H1 (cell line): ENCODE measurements around the gene RAB11FIP3. TPM values are rescaled to one million over a fixed set of nuclear protein-coding genes. Genes with fewer than 3 reads are reported as not detected.

Source experiments
- ASH2L ChIP-seq: fragments of 200-600, 300-600 bp; sonication (generic); IDR thresholded peaks from one replicate; pipeline ENCODE4 v1.7.1; 2017; ENCODE audit warnings: low read length
- HDAC2 ChIP-seq, 2 experiments: fragments of 300-600 bp in 1 of 2; sonication (generic) in 1 of 2; IDR thresholded peaks; 2 replicates each; pipeline ENCODE4 v1.6.1; 2011 to 2012; ENCODE audit warnings: low read depth in 2 of 2, low read length in 2 of 2, mild to moderate bottlenecking in 2 of 2, moderate library complexity in 2 of 2, borderline replicate concordance in 1 of 2, inconsistent platforms in 1 of 2
- RBBP5 ChIP-seq: IDR thresholded peaks from 2 replicates; pipeline ENCODE4 v1.7.1; 2012; ENCODE audit warnings: low read depth, mild to moderate bottlenecking, inconsistent platforms, low read length, moderate library complexity, borderline replicate concordance
- SAP30 ChIP-seq: fragments of 300-600 bp; sonication (generic); IDR thresholded peaks from 2 replicates; pipeline ENCODE4 v1.7.1; 2012; ENCODE audit warnings: low read length, moderate library complexity, mild to moderate bottlenecking, inconsistent platforms; ENCODE audit not compliant: insufficient read depth, insufficient replicate concordance
- TAF1 ChIP-seq: IDR thresholded peaks from 2 replicates; pipeline ENCODE4 v1.6.1; 2011; ENCODE audit warnings: mild to moderate bottlenecking, low read depth, low read length
- polyA plus RNA-seq, 7 experiments: library from polyadenylated mRNA; depleted of rRNA in 3 of 7; stranded (reverse) in 5 of 7; unstranded in 2 of 7; fragments of >200 nt in 5 of 7; fragments of 200-250 nt in 2 of 7; gene quantifications; 1 replicate in 5 of 7; 2 replicates in 1 of 7; 4 replicates in 1 of 7; pipeline versions ENCODE4 v1.2.1 to v1.2.3, GENCODE V29; 2011 to 2013; ENCODE audit warnings: missing spikeins in 2 of 7, mixed read lengths in 2 of 7
- total RNA-seq: library from RNA; stranded (reverse); fragmentation: NEBNext Ultra II Directional; extraction: Animal tissue kit (Norgen Biotek cat#: 25700); gene quantifications from 2 replicates; pipeline ENCODE4 v1.2.1, GENCODE V29; 2021
- TF ChIP-seq, protein P1 (sequence below), 3 experiments: IDR thresholded peaks; 1 replicate in 2 of 3; 2 replicates in 1 of 3; pipeline versions ENCODE4 v1.5.1 to v1.6.1; 2011; ENCODE audit warnings: low read length in 3 of 3, mild to moderate bottlenecking in 3 of 3, inconsistent platforms in 2 of 3, low read depth in 1 of 3, moderate library complexity in 1 of 3; ENCODE audit not compliant: insufficient read depth in 1 of 3; ENCODE audit errors: control extremely low read depth in 1 of 3

RAB11FIP3 gene
- total and polyA plus RNA-seq, 2 of the 8 experiments (the other 6 are each of a cell fraction or from before 2014, with no cell fraction given) = 9.3 to 35.2 TPM

- TF ChIP-seq RBBP5 (peak; percentile 55; the same call in 1 of the 2 replicates), SAP30 (no peak), HDAC2 (IDR thresholded peaks at IDR 0.05; ENCODE audit: borderline replicate concordance in 1 of 2, low read depth in 2 of 2, low read length in 2 of 2) (no peak), ASH2L (no peak), TAF1 (peak; percentile 76)
- TF ChIP-seq, protein P1, sequence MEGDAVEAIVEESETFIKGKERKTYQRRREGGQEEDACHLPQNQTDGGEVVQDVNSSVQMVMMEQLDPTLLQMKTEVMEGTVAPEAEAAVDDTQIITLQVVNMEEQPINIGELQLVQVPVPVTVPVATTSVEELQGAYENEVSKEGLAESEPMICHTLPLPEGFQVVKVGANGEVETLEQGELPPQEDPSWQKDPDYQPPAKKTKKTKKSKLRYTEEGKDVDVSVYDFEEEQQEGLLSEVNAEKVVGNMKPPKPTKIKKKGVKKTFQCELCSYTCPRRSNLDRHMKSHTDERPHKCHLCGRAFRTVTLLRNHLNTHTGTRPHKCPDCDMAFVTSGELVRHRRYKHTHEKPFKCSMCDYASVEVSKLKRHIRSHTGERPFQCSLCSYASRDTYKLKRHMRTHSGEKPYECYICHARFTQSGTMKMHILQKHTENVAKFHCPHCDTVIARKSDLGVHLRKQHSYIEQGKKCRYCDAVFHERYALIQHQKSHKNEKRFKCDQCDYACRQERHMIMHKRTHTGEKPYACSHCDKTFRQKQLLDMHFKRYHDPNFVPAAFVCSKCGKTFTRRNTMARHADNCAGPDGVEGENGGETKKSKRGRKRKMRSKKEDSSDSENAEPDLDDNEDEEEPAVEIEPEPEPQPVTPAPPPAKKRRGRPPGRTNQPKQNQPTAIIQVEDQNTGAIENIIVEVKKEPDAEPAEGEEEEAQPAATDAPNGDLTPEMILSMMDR (IDR thresholded peaks at IDR 0.05; ENCODE audit: control extremely low read depth in 1 of 3, insufficient read depth in 1 of 3, low read depth in 1 of 3, low read length in 3 of 3) = peak; percentile 9 to 25 (median 12); a peak in 3 of 4 replicates
These were observed 23.7 kb upstream of the RAB11FIP3 start, which contains the start of gene DECR2 (continued) for GRCh38 chr16:401468-402348.
